ENCODE data around the gene MOB2. TPM values are rescaled to one million over a fixed set of nuclear protein-coding genes. Genes with fewer than 3 reads are reported as not detected.

MOB2 gene
- total and polyA plus RNA-seq, 4 donors = 8.3 to 18.5 (median 14.8) TPM

DNA sequence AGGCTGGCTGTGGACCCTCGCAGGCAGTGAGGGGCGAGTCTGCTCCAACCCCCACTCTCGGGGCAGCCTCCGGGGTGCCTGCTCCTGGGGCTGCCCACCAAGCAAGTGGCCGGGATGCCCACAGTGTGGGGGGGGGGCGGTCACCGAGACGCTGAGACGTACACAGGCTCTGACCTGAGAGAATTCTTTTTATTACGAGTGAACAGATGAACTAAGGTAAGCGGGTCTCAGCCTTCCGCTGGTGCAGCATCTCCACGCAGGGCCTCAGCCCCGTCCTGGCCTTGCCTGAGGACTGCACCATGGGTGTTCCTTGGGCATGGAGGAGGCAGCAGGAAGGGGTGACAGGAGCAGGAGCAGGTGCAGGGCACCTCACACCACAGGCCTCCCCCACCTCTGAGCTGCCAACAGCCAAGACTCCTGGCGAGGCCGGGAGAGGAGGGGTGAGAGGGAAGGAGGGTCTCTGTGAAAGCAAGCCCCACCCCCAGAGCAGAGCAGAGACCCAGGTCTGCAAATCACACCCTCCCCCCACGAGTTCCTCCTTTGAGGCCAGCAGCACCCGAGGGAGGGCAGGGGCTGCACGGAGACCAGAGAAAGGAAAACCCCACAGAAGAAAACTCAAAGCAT is 17.2 kb downstream of the MOB2 start:
- DNase-seq (ENCODE audit: low spot score) = no peak
- H3K9ac ChIP-seq (ENCODE audit: low read depth in 1 of 2, low read length in 2 of 2) = no peak overlapping the region
- H3K4me3 ChIP-seq (ENCODE audit: low read depth in 1 of 3, low read length in 3 of 3) = no peak overlapping the region
- no peaks in the 10 kb centered on the region for H3K27me3 ChIP-seq (ENCODE audit: control insufficient read depth in 4 of 4, insufficient read depth in 4 of 4, low read length in 3 of 4)
- no peaks in the 10 kb centered on the region for H3K9me3 ChIP-seq (ENCODE audit: control insufficient read depth in 4 of 4, low read length in 3 of 4)
- TF ChIP-seq, protein P1, sequence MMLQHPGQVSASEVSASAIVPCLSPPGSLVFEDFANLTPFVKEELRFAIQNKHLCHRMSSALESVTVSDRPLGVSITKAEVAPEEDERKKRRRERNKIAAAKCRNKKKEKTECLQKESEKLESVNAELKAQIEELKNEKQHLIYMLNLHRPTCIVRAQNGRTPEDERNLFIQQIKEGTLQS (IDR thresholded peaks at IDR 0.05) = no peak
- TF ChIP-seq GABPA (IDR thresholded peaks at IDR 0.05 in 1 of 2, conservative IDR thresholded peaks at IDR 0.05 in 1 of 2) = no peak
- no peak for TF ChIP-seq EGR1 (IDR thresholded peaks at IDR 0.05; ENCODE audit: low read depth in 2 of 2)
- TF ChIP-seq RAD21 (IDR thresholded peaks at IDR 0.05) = no peak
- TF ChIP-seq, protein P2, sequence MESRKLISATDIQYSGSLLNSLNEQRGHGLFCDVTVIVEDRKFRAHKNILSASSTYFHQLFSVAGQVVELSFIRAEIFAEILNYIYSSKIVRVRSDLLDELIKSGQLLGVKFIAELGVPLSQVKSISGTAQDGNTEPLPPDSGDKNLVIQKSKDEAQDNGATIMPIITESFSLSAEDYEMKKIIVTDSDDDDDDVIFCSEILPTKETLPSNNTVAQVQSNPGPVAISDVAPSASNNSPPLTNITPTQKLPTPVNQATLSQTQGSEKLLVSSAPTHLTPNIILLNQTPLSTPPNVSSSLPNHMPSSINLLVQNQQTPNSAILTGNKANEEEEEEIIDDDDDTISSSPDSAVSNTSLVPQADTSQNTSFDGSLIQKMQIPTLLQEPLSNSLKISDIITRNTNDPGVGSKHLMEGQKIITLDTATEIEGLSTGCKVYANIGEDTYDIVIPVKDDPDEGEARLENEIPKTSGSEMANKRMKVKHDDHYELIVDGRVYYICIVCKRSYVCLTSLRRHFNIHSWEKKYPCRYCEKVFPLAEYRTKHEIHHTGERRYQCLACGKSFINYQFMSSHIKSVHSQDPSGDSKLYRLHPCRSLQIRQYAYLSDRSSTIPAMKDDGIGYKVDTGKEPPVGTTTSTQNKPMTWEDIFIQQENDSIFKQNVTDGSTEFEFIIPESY (IDR thresholded peaks at IDR 0.05) = no peak
- TF ChIP-seq FOXA2 (IDR thresholded peaks at IDR 0.05) = no peak
- TF ChIP-seq, protein P3, sequence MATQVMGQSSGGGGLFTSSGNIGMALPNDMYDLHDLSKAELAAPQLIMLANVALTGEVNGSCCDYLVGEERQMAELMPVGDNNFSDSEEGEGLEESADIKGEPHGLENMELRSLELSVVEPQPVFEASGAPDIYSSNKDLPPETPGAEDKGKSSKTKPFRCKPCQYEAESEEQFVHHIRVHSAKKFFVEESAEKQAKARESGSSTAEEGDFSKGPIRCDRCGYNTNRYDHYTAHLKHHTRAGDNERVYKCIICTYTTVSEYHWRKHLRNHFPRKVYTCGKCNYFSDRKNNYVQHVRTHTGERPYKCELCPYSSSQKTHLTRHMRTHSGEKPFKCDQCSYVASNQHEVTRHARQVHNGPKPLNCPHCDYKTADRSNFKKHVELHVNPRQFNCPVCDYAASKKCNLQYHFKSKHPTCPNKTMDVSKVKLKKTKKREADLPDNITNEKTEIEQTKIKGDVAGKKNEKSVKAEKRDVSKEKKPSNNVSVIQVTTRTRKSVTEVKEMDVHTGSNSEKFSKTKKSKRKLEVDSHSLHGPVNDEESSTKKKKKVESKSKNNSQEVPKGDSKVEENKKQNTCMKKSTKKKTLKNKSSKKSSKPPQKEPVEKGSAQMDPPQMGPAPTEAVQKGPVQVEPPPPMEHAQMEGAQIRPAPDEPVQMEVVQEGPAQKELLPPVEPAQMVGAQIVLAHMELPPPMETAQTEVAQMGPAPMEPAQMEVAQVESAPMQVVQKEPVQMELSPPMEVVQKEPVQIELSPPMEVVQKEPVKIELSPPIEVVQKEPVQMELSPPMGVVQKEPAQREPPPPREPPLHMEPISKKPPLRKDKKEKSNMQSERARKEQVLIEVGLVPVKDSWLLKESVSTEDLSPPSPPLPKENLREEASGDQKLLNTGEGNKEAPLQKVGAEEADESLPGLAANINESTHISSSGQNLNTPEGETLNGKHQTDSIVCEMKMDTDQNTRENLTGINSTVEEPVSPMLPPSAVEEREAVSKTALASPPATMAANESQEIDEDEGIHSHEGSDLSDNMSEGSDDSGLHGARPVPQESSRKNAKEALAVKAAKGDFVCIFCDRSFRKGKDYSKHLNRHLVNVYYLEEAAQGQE (IDR thresholded peaks at IDR 0.05) = no peak
- 91% methylated on average over 19 of the region's 19 CpGs for WGBS
- peaks cover 0 to 29% (median 3%) of the 10 kb centered on the region in 4 donors for H3K36me3 ChIP-seq (ENCODE audit: control insufficient read depth in 4 of 4, insufficient read depth in 3 of 4, low read depth in 1 of 4, low read length in 3 of 4)
- no peak overlapping the region for H3K27ac ChIP-seq (ENCODE audit: low read depth in 1 of 2, low read length in 2 of 2)
- no peaks in the 10 kb centered on the region for H3K4me1 ChIP-seq (ENCODE audit: control insufficient read depth in 4 of 4, insufficient read depth in 4 of 4, low read length in 3 of 4)

DNA sequence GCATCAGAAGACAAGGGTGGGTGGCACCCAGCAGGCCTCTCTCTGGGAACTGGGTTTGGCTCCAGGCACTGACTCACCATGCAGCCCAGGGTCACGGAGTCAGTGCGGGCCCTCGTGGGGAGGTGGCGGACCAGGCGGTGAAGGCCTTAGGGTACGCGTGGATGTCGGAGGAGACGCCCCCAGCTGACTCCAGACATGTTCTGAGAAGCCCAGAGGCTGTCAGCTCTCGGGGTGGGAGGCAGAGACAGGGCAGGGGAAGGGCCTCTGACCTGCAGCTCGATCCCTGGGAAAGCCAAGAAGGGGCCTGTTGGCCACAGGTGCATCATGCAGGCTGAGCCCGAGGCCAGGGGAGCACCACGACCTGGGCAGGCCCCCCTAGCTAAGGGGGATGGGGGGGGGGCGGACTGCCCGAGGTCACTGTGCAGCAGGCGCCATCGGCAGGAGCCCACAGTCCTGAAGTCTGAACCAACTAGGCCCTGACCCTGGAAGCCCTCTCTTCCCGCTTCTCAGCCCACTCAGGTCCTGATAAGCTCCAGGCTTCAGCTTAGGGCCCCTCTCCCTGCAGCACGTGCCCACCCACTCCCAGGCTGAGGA is 18.0 kb downstream of the MOB2 start:
- Histone ChIP-seq H3K27me3 (ENCODE audit: control insufficient read depth in 4 of 4, insufficient read depth in 4 of 4, low read length in 3 of 4) (no peaks in the 10 kb centered on the region), H3K9ac (ENCODE audit: low read depth in 1 of 2, low read length in 2 of 2) (no peak overlapping the region), H3K4me1 (ENCODE audit: control insufficient read depth in 4 of 4, insufficient read depth in 4 of 4, low read length in 3 of 4) (no peaks in the 10 kb centered on the region), H3K9me3 (ENCODE audit: control insufficient read depth in 4 of 4, low read length in 3 of 4) (no peaks in the 10 kb centered on the region), H3K27ac (ENCODE audit: low read depth in 1 of 2, low read length in 2 of 2) (no peak overlapping the region), H3K4me3 (ENCODE audit: low read depth in 1 of 3, low read length in 3 of 3) (no peak overlapping the region), H3K36me3 (ENCODE audit: control insufficient read depth in 4 of 4, insufficient read depth in 3 of 4, low read depth in 1 of 4, low read length in 3 of 4) (peaks cover 0 to 25% (median 3%) of the 10 kb centered on the region in 4 donors)
- 90% methylated on average over 19 of the region's 19 CpGs for WGBS
- TF ChIP-seq FOXA2 (IDR thresholded peaks at IDR 0.05) = no peak
- no peak for DNase-seq (ENCODE audit: low spot score)

DNA sequence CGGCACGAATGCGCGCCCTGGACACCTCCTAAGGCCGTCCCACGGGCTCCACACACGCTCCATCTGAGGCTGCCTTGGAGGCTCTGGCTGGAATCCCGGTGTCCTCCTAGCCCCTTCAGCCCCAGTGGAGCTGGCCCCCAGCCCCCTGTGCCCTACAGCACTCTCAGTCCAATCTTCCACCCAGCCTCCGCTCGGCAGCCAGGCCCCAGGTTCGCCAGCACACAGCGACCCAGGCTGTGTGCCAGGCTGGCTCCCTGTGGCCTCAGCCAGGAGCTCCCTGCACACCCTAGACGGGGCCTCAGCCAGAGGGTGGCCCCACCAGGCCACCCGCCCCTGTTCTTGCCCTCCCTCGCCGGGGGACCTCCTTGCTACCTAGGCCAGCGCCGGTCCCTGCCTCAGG is 18.6 kb downstream of the MOB2 start:
- Histone ChIP-seq H3K9me3 (ENCODE audit: control insufficient read depth in 4 of 4, low read length in 3 of 4) (no peaks in the 10 kb centered on the region), H3K27me3 (ENCODE audit: control insufficient read depth in 4 of 4, insufficient read depth in 4 of 4, low read length in 3 of 4) (no peaks in the 10 kb centered on the region), H3K27ac (ENCODE audit: low read depth in 1 of 2, low read length in 2 of 2) (no peak overlapping the region), H3K9ac (ENCODE audit: low read depth in 1 of 2, low read length in 2 of 2) (no peak overlapping the region), H3K36me3 (ENCODE audit: control insufficient read depth in 4 of 4, insufficient read depth in 3 of 4, low read depth in 1 of 4, low read length in 3 of 4) (peaks cover 0 to 25% (median 3%) of the 10 kb centered on the region in 4 donors), H3K4me1 (ENCODE audit: control insufficient read depth in 4 of 4, insufficient read depth in 4 of 4, low read length in 3 of 4) (no peaks in the 10 kb centered on the region), H3K4me3 (ENCODE audit: low read depth in 1 of 3, low read length in 3 of 3) (no peak overlapping the region)
- WGBS = 92% methylated on average over 18 of the region's 18 CpGs
- no peak for DNase-seq (ENCODE audit: low spot score)
- TF ChIP-seq, protein P4, sequence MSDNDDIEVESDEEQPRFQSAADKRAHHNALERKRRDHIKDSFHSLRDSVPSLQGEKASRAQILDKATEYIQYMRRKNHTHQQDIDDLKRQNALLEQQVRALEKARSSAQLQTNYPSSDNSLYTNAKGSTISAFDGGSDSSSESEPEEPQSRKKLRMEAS (IDR thresholded peaks at IDR 0.05) = no peak
- no peak for TF ChIP-seq RXRA (IDR thresholded peaks at IDR 0.05)
- TF ChIP-seq TAF1 (conservative IDR thresholded peaks at IDR 0.05) = no peak
- TF ChIP-seq, protein P3 (IDR thresholded peaks at IDR 0.05) = no peak
- TF ChIP-seq RAD21 (IDR thresholded peaks at IDR 0.05) = no peak
- no peak for TF ChIP-seq HNF4G (IDR thresholded peaks at IDR 0.05)
- TF ChIP-seq JUND (IDR thresholded peaks at IDR 0.05) = no peak
- no peak for TF ChIP-seq HNF4A (conservative IDR thresholded peaks at IDR 0.05)
- no peak for TF ChIP-seq GABPA (IDR thresholded peaks at IDR 0.05 in 1 of 2, conservative IDR thresholded peaks at IDR 0.05 in 1 of 2)
- TF ChIP-seq, protein P5, sequence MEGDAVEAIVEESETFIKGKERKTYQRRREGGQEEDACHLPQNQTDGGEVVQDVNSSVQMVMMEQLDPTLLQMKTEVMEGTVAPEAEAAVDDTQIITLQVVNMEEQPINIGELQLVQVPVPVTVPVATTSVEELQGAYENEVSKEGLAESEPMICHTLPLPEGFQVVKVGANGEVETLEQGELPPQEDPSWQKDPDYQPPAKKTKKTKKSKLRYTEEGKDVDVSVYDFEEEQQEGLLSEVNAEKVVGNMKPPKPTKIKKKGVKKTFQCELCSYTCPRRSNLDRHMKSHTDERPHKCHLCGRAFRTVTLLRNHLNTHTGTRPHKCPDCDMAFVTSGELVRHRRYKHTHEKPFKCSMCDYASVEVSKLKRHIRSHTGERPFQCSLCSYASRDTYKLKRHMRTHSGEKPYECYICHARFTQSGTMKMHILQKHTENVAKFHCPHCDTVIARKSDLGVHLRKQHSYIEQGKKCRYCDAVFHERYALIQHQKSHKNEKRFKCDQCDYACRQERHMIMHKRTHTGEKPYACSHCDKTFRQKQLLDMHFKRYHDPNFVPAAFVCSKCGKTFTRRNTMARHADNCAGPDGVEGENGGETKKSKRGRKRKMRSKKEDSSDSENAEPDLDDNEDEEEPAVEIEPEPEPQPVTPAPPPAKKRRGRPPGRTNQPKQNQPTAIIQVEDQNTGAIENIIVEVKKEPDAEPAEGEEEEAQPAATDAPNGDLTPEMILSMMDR (IDR thresholded peaks at IDR 0.05; ENCODE audit: low read depth, low read length, missing input control) = no peak

Data from liver (tissue), 9 donors.